Heart left ventricle (tissue), 11 donors: Measurements from ENCODE around the gene FANCD2OS. TPM values are rescaled to one million over a fixed set of nuclear protein-coding genes. Genes with fewer than 3 reads are reported as not detected.

Experiments used
- polyA plus RNA-seq, 2 donors: library from polyadenylated mRNA; stranded (reverse); fragments of 200-250 nt; gene quantifications; one replicate each; pipeline ENCODE4 v1.2.3, GENCODE V29; 2013
- total RNA-seq, 9 donors: library from RNA; depleted of rRNA in 2 of 9; stranded (reverse); fragments of >200 nt in 2 of 9; fragmentation: NEBNext Ultra II Directional in 3 of 9; extraction: Animal tissue kit (Norgen Biotek cat#: 25700) in 3 of 9; gene quantifications; one replicate each; pipeline versions ENCODE4 v1.1.0 to v1.2.4, GENCODE V29; 2016 to 2023
- donor health status: ischemic (EF 13 %, LVEDD 7.1; RV severe dilation, severe dysfunction).
- donor health status: healthy with polysubstance abuse.
- donor health status: DM: no; HTN: yes; CAD: no.
- donor health status: DM: no; HTN: no; CAD: no.
- donor health status: ischemic (EF 25% LVEDD 5.7; RV mildly dilated, moderate dysfunction).
- donor health status: healthy.
- donor health status: DM: yes; HTN: yes; CAD: no.
- donor health status: PGD.
- donor health status: nonischemic (EF 23%, LVEDD 6.1; RV moderate dilation, normal function).

FANCD2OS gene
- total and polyA plus RNA-seq, 11 donors, result not detected

Other genes starting within 250 kb of the FANCD2OS start
- 10 to 100 TPM in 2 of 9 donors, 1 to 10 TPM in 4, under 1 TPM in 1, not detected in 2; 0.72 to 59.0 (median 1.6) TPM for gene CIDEC, start 228.0 kb downstream of the FANCD2OS start, total RNA-seq
- 10 to 100 TPM in 1 of 2 donors, 1 to 10 TPM in 1; 4.0 to 17.5 TPM for gene CIDEC, start 228.0 kb downstream of the FANCD2OS start, polyA plus RNA-seq
- gene JAGN1, start 217.6 kb downstream of the FANCD2OS start, total RNA-seq, result 10 to 100 TPM; 15.1 to 40.3 (median 21.2) TPM
- gene JAGN1, start 217.6 kb downstream of the FANCD2OS start, polyA plus RNA-seq, result 10 to 100 TPM; 20.8 to 77.3 TPM
- gene IL17RE, start 205.4 kb downstream of the FANCD2OS start, total RNA-seq, result 1 to 10 TPM in 4 of 9 donors, under 1 TPM in 5; 0.65 to 6.9 (median 0.79) TPM
- gene IL17RE, start 205.4 kb downstream of the FANCD2OS start, polyA plus RNA-seq, result 1 to 10 TPM in 1 of 2 donors, under 1 TPM in 1; 0.95 to 1.3 TPM
- gene IL17RC, start 191.2 kb downstream of the FANCD2OS start, total RNA-seq, result 10 to 100 TPM; 20.6 to 45.3 (median 29.2) TPM
- 10 to 100 TPM; 34.7 to 42.1 TPM for gene IL17RC, start 191.2 kb downstream of the FANCD2OS start, polyA plus RNA-seq
- 10 to 100 TPM; 45.9 to 77.8 (median 60.6) TPM for gene CRELD1, start 174.4 kb downstream of the FANCD2OS start, total RNA-seq
- 10 to 100 TPM; 61.8 to 71.8 TPM for gene CRELD1, start 174.4 kb downstream of the FANCD2OS start, polyA plus RNA-seq
- gene PRRT3, start 155.8 kb downstream of the FANCD2OS start, total RNA-seq, result 1 to 10 TPM in 4 of 9 donors, under 1 TPM in 5; 0.39 to 2.3 (median 0.81) TPM
- under 1 TPM; 0.44 to 0.46 TPM for gene PRRT3, start 155.8 kb downstream of the FANCD2OS start, polyA plus RNA-seq
- 100 to 1,000 TPM in 2 of 9 donors, 10 to 100 TPM in 7; 54.9 to 109 (median 74.7) TPM for gene EMC3, start 121.4 kb downstream of the FANCD2OS start, total RNA-seq
- gene EMC3, start 121.4 kb downstream of the FANCD2OS start, polyA plus RNA-seq, result 100 to 1,000 TPM in 1 of 2 donors, 10 to 100 TPM in 1; 41.8 to 164 TPM
- 1 to 10 TPM in 4 of 9 donors, under 1 TPM in 5; 0.12 to 4.4 (median 0.97) TPM for gene FANCD2, start 81.8 kb downstream of the FANCD2OS start, total RNA-seq
- gene FANCD2, start 81.8 kb downstream of the FANCD2OS start, polyA plus RNA-seq, result under 1 TPM; 0.62 to 0.80 TPM
- 100 to 1,000 TPM in 3 of 9 donors, 10 to 100 TPM in 6; 69.8 to 109 (median 89.8) TPM for gene BRK1, start 7.4 kb upstream of the FANCD2OS start, total RNA-seq
- 100 to 1,000 TPM in 1 of 2 donors, 10 to 100 TPM in 1; 85.5 to 159 TPM for gene BRK1, start 7.4 kb upstream of the FANCD2OS start, polyA plus RNA-seq
- gene VHL, start 33.5 kb upstream of the FANCD2OS start, total RNA-seq, result 10 to 100 TPM in 7 of 9 donors, 1 to 10 TPM in 2; 8.8 to 23.2 (median 12.1) TPM
- 10 to 100 TPM; 10.6 to 13.9 TPM for gene VHL, start 33.5 kb upstream of the FANCD2OS start, polyA plus RNA-seq
- 1 to 10 TPM in 7 of 9 donors, under 1 TPM in 2; 0.70 to 6.3 (median 1.5) TPM for gene IRAK2, start 56.7 kb upstream of the FANCD2OS start, total RNA-seq
- 1 to 10 TPM in 1 of 2 donors, under 1 TPM in 1; 0.46 to 1.4 TPM for gene IRAK2, start 56.7 kb upstream of the FANCD2OS start, polyA plus RNA-seq
- gene TATDN2, start 140.2 kb upstream of the FANCD2OS start, total RNA-seq, result 10 to 100 TPM; 10.1 to 26.6 (median 16.8) TPM
- 10 to 100 TPM in 1 of 2 donors, 1 to 10 TPM in 1; 8.6 to 31.6 TPM for gene TATDN2, start 140.2 kb upstream of the FANCD2OS start, polyA plus RNA-seq
- 1 to 10 TPM in 1 of 9 donors, under 1 TPM in 2, not detected in 6; 0.42 to 2.1 (median 0.75) TPM for gene GHRL, start 184.7 kb upstream of the FANCD2OS start, total RNA-seq
- gene GHRL, start 184.7 kb upstream of the FANCD2OS start, polyA plus RNA-seq, result under 1 TPM; 0.18 to 0.61 TPM
- gene SEC13, start 212.9 kb upstream of the FANCD2OS start, total RNA-seq, result 10 to 100 TPM; 49.7 to 73.6 (median 56.9) TPM
- gene SEC13, start 212.9 kb upstream of the FANCD2OS start, polyA plus RNA-seq, result 100 to 1,000 TPM in 1 of 2 donors, 10 to 100 TPM in 1; 49.2 to 164 TPM